GM12878 (cell line): ENCODE results near the gene ATL2. TPM values are rescaled to one million over a fixed set of nuclear protein-coding genes. Genes with fewer than 3 reads are reported as not detected.

Experiments
- ATAC-seq: fragments of 200-7000 bp; cut with Tn5 transposase; 3 replicates; pipeline ENCODE4 v1.9.1; 2020; ENCODE audit warnings: mild to moderate bottlenecking, moderate library complexity
- BruUV-seq: library from RNA; stranded (reverse); fragments of 400-500 nt; replicated peaks from 2 replicates; lab custom pipeline; 2021; lab: Mats Ljungman, UMichigan
- CTCF ChIA-PET: fragments of 300-600 bp; sonication (Branson Sonifier 250); formaldehyde crosslinking; extraction: SDS; loops from one replicate; lab custom pipeline; 2021; ENCODE audit warnings: inconsistent platforms; lab: Yijun Ruan, JAX
- POLR2A ChIA-PET: fragments of 350-600 bp; formaldehyde crosslinking; extraction: SDS; loops from one replicate; lab custom pipeline; 2021; ENCODE audit warnings: inconsistent platforms; lab: Charles Lee
- RAD21 ChIA-PET: fragments of 300-600 bp; sonication (Branson Sonifier 250); formaldehyde crosslinking; loops from one replicate; lab custom pipeline; 2023; ENCODE audit warnings: antibody characterized with exemption; ENCODE audit not compliant: unreplicated experiment; lab: Charles Lee
- SMC1A ChIA-PET: fragments of 300-600 bp; sonication (Branson Sonifier 250); formaldehyde crosslinking; loops from one replicate; lab custom pipeline; 2023; ENCODE audit not compliant: unreplicated experiment, uncharacterized antibody; lab: Charles Lee
- DNase-seq: peaks from one replicate; pipeline ENCODE4 v3.0.0-alpha.2; 2011; ENCODE audit warnings: low read depth, low spot score
- FAIRE-seq: peaks from 3 replicates; lab custom pipeline; 2011; peaks lifted over from hg19 to GRCh38; lab: Jason Lieb, UNC
- H2AFZ ChIP-seq: 2 replicates; pipeline ENCODE4 v1.6.0; 2011; ENCODE audit warnings: low read depth, low read length, control low read depth; ENCODE audit not compliant: control insufficient read depth
- H3K27ac ChIP-seq: 2 replicates; pipeline ENCODE4 v1.5.1; 2011; ENCODE audit warnings: control low read depth; ENCODE audit not compliant: control insufficient read depth, insufficient read depth
- H3K27me3 ChIP-seq, 2 experiments: replicated peaks in 1 of 2; 2 replicates each; pipeline versions ENCODE4 v1.6.0 to v1.6.1; 2011; ENCODE audit warnings: low read length in 1 of 2; ENCODE audit not compliant: control insufficient read depth in 2 of 2, insufficient read depth in 2 of 2
- H3K36me3 ChIP-seq, 2 experiments: 2 replicates each; pipeline ENCODE4 v1.5.1; 2011; ENCODE audit warnings: low read length in 1 of 2; ENCODE audit not compliant: control insufficient read depth in 2 of 2, insufficient read depth in 2 of 2
- H3K4me1 ChIP-seq: 2 replicates; pipeline ENCODE4 v1.6.1; 2011; ENCODE audit warnings: mild to moderate bottlenecking, low read length, moderate library complexity, mixed read lengths; ENCODE audit not compliant: control insufficient read depth, insufficient read depth
- H3K4me2 ChIP-seq: 2 replicates; pipeline ENCODE4 v1.6.0; 2011; ENCODE audit warnings: control low read depth; ENCODE audit not compliant: control insufficient read depth, insufficient read depth
- H3K4me3 ChIP-seq: fragments of 200-600 bp; sonication (generic); 2 replicates; pipeline ENCODE4 v1.5.1; 2016
- H3K79me2 ChIP-seq: 2 replicates; pipeline ENCODE4 v1.6.0; 2011; ENCODE audit warnings: low read length; ENCODE audit not compliant: control insufficient read depth, insufficient read depth
- H3K9ac ChIP-seq: 2 replicates; pipeline ENCODE4 v1.8.0; 2011; ENCODE audit warnings: low read length, control low read depth, mixed read lengths; ENCODE audit not compliant: control insufficient read depth, insufficient read depth
- H3K9me3 ChIP-seq: replicated peaks from 3 replicates; pipeline ENCODE4 v1.5.1; 2011; ENCODE audit warnings: mild to moderate bottlenecking, low read length; ENCODE audit not compliant: control insufficient read depth, insufficient read depth
- H4K20me1 ChIP-seq: 2 replicates; pipeline ENCODE4 v1.6.0; 2011; ENCODE audit not compliant: control insufficient read depth, insufficient read depth
- CHD1 ChIP-seq: IDR thresholded peaks from 2 replicates; pipeline ENCODE4 v1.6.1; 2012; ENCODE audit warnings: low read depth, low read length, improper control_type of control experiment
- CREM ChIP-seq: IDR thresholded peaks from 2 replicates; pipeline ENCODE4 v1.6.1; 2014; ENCODE audit warnings: antibody characterized with exemption, low read depth
- EED ChIP-seq: sonication (generic); IDR thresholded peaks from 2 replicates; pipeline ENCODE4 v1.6.1; 2016; ENCODE audit warnings: antibody characterized with exemption, low read depth
- GATAD2B ChIP-seq: fragments of 450-650 bp; conservative IDR thresholded peaks from 2 replicates; pipeline ENCODE4 v1.6.1; 2017; ENCODE audit warnings: low read depth, mild to moderate bottlenecking, moderate library complexity
- HDAC6 ChIP-seq: fragments of 200-600 bp; sonication (generic); IDR thresholded peaks from one replicate; pipeline ENCODE4 v1.8.0; 2017; ENCODE audit warnings: antibody characterized with exemption; ENCODE audit not compliant: unreplicated experiment
- NBN ChIP-seq: fragments of 450-650 bp; IDR thresholded peaks from 2 replicates; pipeline ENCODE4 v1.6.1; 2016
- NR2C1 ChIP-seq: fragments of 450-650 bp; IDR thresholded peaks from 2 replicates; pipeline ENCODE4 v1.6.1; 2017; ENCODE audit warnings: antibody characterized with exemption, mild to moderate bottlenecking, moderate library complexity
- NR2F1 ChIP-seq: fragments of 450-650 bp; conservative IDR thresholded peaks from 2 replicates; pipeline ENCODE4 v1.6.1; 2017; ENCODE audit warnings: mild to moderate bottlenecking
- SMC3 ChIP-seq: IDR thresholded peaks from 2 replicates; pipeline ENCODE4 v1.6.1; 2011; ENCODE audit warnings: low read length, improper control_type of control experiment, borderline replicate concordance
- YBX1 ChIP-seq: fragments of 450-650 bp; IDR thresholded peaks from 2 replicates; pipeline ENCODE4 v1.6.1; 2016; ENCODE audit warnings: antibody characterized with exemption
- ZBED1 ChIP-seq: IDR thresholded peaks from 2 replicates; pipeline ENCODE4 v1.6.1; 2016; ENCODE audit warnings: borderline replicate concordance
- WGBS: methylation state at CpG from one replicate; pipeline ENCODE4 v1.1.6; 2016; ENCODE audit warnings: low lambda C conversion rate; ENCODE audit not compliant: insufficient replicate concordance, insufficient coverage; ENCODE audit errors: missing lambda C conversion rate; 5-methylcytosine and 5-hydroxymethylcytosine counted together
- in situ Hi-C: fragments of 300-500 bp; cut with MboI; formaldehyde crosslinking; loops from 9 replicates; pipeline ENCODE4 v1.14.3; 2018; ENCODE audit warnings: mixed read lengths
- intact Hi-C: fragments of 100-400 bp; cut with micrococcal nuclease; formaldehyde crosslinking; loops from one replicate; pipeline ENCODE4 v1.14.2; 2022; ENCODE audit not compliant: unreplicated experiment
- polyA plus RNA-seq, 11 experiments: library from polyadenylated mRNA; depleted of rRNA in 4 of 11; unstranded in 6 of 11; stranded (reverse) in 5 of 11; fragments of >200 nt; fragmentation: Nextera tagmentation in 4 of 11; fragmentation: Illumina TruSeq in 1 of 11; extraction: Ambion mirVana in 4 of 11; extraction: Trizol in 1 of 11; gene quantifications; 1 replicate in 1 of 11; 2 replicates in 10 of 11; pipeline versions ENCODE4 v1.2.1 to v1.2.3, GENCODE V29; 2011 to 2016; ENCODE audit warnings: inconsistent platforms in 2 of 11, missing spikeins in 2 of 11, low read depth in 1 of 11
- total RNA-seq, 4 experiments: library from RNA; depleted of rRNA in 3 of 4; stranded (reverse); fragments of >200 nt in 3 of 4; fragmentation: Illumina TruSeq in 1 of 4; extraction: Trizol in 1 of 4; gene quantifications; 2 replicates each; pipeline versions ENCODE4 v1.2.1 to v1.2.3, GENCODE V29; 2013 to 2021
- TF ChIP-seq, protein P1 (sequence below): fragments of 150-350 bp; IDR thresholded peaks from 2 replicates; pipeline ENCODE4 v1.6.1; 2016; ENCODE audit warnings: low read depth, low read length
- TF ChIP-seq, protein P2 (sequence below), 3 experiments: IDR thresholded peaks in 2 of 3; conservative IDR thresholded peaks in 1 of 3; 2 replicates each; pipeline ENCODE4 v1.5.1; 2011; ENCODE audit warnings: low read depth in 3 of 3, low read length in 3 of 3, mild to moderate bottlenecking in 3 of 3, control low read depth in 2 of 3, moderate library complexity in 2 of 3, inconsistent platforms in 1 of 3, mixed read lengths in 1 of 3; ENCODE audit not compliant: control insufficient read depth in 2 of 3, insufficient read depth in 1 of 3; ENCODE audit errors: extremely low read depth in 1 of 3
- TF ChIP-seq, protein P3 (sequence below): IDR thresholded peaks from 2 replicates; pipeline ENCODE4 v1.6.1; 2011; ENCODE audit warnings: low read depth, low read length, improper control_type of control experiment, borderline replicate concordance

ATL2 gene
- total and polyA plus RNA-seq, 10 of the 15 experiments (the other 5 are each of a cell fraction or from before 2014, with no cell fraction given) = 8.6 to 51.5 (median 41.8) TPM

DNA sequence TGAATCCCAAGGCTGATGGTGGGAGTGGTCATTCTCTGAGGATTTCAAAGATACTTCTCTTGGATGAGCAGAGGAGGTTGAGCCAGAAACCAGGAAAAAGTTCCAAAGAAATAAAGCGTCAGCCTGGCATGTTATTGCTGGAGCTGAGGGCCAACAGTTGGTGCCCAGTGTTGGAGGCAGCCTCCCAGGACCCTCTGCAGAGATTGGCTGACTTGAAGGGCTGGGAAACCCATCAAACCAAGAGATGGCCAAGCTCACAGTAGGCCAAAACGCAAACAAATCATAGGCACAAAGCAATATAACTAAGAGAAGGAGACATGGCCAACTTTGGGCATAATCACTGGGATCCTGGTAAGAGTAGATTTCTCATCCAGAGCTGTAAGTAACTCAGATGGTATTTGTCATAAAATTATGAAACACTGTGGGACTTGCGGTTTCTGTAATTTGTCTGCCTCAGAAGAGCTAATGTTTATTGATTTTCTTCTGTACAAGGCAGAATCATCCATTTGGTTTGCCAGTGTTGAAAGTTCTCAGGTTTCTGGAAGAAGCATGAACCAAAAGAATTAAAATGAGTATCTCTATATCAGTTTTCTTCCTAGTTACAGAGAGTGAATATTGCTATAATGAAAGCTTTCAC lies 108.3 kb downstream of the ATL2 start (continued):
- no peak for TF ChIP-seq GATAD2B
- TF ChIP-seq HDAC6 = no peak
- no peak for TF ChIP-seq CREM

DNA sequence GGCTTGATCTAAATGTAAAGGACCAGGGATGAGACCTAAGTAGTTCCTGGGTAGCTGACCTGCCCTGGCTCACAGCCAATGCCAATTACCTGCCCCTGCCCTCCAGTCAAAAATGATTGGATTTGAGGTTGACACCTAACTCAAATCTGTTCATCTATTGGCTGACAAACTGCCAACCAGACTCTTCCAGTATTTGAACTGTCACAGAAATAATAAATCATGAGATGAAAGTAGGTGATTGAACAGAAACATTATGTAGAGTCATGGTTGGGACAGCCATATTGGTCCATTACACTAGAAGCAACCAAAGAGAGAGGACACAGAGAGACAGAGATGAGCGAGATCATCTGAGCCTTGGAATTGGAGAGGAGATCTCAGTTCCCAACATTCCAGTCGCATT lies 109.1 kb downstream of the ATL2 start:
- WGBS = 71% methylated on average over 2 of the region's 2 CpGs
- ATAC-seq (no peak), DNase-seq (no peak), FAIRE-seq (no peak)
- no peaks in the 10 kb centered on the region for H4K20me1 ChIP-seq
- H3K4me1 ChIP-seq = peaks cover 12% of the 10 kb centered on the region
- no peaks in the 10 kb centered on the region for H3K79me2 ChIP-seq
- no peaks in the 10 kb centered on the region; a peak in 1 of 4 replicates for H3K36me3 ChIP-seq
- no peak overlapping the region for H3K4me2 ChIP-seq
- ChIA-PET SMC1A (no interaction called here), CTCF (no interaction called here), RAD21 (no interaction called here), POLR2A (no interaction called here)
- intact Hi-C loops (no loop called here), in situ Hi-C loops (loop anchor here (5.0 kb wide), 2 partner anchors 286 to 876 kb away; no protein-coding TSS in a partner anchor)
- TF ChIP-seq NR2F1 (no peak), SMC3 (no peak), EED (no peak), NR2C1 (no peak), CHD1 (no peak), ZBED1 (no peak), YBX1 (no peak), NBN (no peak)
- TF ChIP-seq, protein P1, sequence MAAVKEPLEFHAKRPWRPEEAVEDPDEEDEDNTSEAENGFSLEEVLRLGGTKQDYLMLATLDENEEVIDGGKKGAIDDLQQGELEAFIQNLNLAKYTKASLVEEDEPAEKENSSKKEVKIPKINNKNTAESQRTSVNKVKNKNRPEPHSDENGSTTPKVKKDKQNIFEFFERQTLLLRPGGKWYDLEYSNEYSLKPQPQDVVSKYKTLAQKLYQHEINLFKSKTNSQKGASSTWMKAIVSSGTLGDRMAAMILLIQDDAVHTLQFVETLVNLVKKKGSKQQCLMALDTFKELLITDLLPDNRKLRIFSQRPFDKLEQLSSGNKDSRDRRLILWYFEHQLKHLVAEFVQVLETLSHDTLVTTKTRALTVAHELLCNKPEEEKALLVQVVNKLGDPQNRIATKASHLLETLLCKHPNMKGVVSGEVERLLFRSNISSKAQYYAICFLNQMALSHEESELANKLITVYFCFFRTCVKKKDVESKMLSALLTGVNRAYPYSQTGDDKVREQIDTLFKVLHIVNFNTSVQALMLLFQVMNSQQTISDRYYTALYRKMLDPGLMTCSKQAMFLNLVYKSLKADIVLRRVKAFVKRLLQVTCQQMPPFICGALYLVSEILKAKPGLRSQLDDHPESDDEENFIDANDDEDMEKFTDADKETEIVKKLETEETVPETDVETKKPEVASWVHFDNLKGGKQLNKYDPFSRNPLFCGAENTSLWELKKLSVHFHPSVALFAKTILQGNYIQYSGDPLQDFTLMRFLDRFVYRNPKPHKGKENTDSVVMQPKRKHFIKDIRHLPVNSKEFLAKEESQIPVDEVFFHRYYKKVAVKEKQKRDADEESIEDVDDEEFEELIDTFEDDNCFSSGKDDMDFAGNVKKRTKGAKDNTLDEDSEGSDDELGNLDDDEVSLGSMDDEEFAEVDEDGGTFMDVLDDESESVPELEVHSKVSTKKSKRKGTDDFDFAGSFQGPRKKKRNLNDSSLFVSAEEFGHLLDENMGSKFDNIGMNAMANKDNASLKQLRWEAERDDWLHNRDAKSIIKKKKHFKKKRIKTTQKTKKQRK = no peak
- TF ChIP-seq, protein P2, sequence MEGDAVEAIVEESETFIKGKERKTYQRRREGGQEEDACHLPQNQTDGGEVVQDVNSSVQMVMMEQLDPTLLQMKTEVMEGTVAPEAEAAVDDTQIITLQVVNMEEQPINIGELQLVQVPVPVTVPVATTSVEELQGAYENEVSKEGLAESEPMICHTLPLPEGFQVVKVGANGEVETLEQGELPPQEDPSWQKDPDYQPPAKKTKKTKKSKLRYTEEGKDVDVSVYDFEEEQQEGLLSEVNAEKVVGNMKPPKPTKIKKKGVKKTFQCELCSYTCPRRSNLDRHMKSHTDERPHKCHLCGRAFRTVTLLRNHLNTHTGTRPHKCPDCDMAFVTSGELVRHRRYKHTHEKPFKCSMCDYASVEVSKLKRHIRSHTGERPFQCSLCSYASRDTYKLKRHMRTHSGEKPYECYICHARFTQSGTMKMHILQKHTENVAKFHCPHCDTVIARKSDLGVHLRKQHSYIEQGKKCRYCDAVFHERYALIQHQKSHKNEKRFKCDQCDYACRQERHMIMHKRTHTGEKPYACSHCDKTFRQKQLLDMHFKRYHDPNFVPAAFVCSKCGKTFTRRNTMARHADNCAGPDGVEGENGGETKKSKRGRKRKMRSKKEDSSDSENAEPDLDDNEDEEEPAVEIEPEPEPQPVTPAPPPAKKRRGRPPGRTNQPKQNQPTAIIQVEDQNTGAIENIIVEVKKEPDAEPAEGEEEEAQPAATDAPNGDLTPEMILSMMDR (IDR thresholded peaks at IDR 0.05 in 2 of 3, conservative IDR thresholded peaks at IDR 0.05 in 1 of 3; ENCODE audit: control insufficient read depth in 2 of 3, extremely low read depth in 1 of 3, insufficient read depth in 1 of 3, low read depth in 3 of 3, low read length in 3 of 3) = no peak
- TF ChIP-seq, protein P3, sequence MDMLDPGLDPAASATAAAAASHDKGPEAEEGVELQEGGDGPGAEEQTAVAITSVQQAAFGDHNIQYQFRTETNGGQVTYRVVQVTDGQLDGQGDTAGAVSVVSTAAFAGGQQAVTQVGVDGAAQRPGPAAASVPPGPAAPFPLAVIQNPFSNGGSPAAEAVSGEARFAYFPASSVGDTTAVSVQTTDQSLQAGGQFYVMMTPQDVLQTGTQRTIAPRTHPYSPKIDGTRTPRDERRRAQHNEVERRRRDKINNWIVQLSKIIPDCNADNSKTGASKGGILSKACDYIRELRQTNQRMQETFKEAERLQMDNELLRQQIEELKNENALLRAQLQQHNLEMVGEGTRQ = no peak
- H2AFZ ChIP-seq = no peak overlapping the region
- no peak overlapping the region for H3K9ac ChIP-seq
- H3K4me3 ChIP-seq = no peak overlapping the region
- no TSS peak for BruUV-seq
- H3K9me3 ChIP-seq = peaks cover 25% of the 10 kb centered on the region; the same call in 2 of the 3 replicates
- H3K27me3 ChIP-seq = no peaks in the 10 kb centered on the region
- no peak overlapping the region for H3K27ac ChIP-seq
